ENCODE measurements around the gene IGF2R. TPM values are rescaled to one million over a fixed set of nuclear protein-coding genes. Genes with fewer than 3 reads are reported as not detected.

The IGF2R gene
- total RNA-seq, 4 donors from 2014 or later: 85.0 to 145 (median 103) TPM

DNA sequence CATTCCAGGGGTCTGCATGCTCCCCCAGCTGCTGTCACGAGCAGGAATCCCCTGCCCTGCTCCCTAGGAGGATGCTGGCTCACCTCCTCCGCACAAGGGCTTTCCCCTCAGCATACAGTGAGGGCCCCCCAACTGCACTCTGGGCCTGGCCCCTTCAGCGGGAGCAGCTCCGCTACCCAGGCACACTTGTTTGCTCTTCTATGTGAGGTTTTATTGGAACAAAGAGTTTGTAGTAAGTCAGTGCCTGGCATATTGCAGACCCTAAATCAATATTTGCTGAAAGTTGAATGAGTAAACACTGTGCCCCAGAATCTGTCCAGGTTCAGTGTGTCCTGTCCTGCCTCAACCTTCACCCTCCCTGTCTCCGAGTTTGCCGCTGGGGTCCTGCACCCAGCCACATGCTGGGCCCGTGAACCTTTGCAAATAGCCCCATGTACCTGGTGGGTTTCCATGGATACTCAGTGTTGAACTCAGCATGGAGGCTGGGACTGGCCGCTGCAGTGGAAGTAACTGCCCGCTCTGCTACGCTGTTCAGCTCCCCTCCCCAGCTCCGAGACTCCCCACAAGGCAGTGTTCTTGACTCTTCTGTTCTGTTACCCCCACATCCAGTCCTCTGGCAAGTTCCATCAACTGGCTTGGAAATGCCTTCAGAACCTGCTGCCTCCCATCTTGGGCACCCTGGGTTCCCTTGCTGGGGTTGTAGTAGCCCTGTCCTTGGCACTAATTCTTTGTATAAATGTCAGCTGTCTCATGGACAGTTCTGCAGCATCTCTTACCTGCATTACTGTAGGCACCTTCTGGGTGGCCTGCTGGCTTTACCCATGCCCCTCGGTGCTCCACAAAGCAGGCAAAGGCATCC, 168.5 kb downstream of the IGF2R start:
- no peak for TF ChIP-seq CTCF (IDR thresholded peaks at IDR 0.05; ENCODE audit: low read depth)

- no peak for TF ChIP-seq CTCF (IDR thresholded peaks at IDR 0.05; ENCODE audit: low read depth)
Measured at GRCh38 chr6:160137989-160138835, 169.3 kb downstream of the IGF2R start.

DNA sequence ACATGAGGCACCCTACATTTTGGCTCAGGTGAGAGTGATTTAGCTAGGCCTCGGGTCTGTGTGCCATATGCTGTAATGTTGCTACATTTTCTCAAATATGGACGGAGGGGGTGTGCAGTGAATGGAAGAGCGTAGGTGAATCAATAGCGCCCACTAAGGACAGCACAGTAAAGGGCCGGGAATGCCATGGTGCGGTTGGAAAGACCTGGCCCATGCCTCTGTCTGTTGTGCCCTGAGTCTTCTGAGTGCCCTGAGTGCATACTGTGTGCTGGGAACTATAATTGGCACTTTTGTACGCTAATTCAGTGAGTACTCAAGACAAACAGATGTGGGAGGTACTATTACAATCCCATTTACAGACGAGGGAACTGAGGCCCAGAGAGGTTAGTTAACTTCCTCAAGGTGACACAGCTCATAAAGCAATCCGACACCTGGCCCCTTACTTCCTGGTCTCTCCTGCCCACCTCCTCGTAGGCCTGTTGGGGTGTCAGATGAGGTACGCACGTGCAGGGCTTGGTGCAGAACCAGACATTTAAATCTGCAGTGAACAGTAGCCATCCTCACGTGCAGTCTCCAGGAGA, 170.0 kb downstream of the IGF2R start:
- TF ChIP-seq CTCF (IDR thresholded peaks at IDR 0.05; ENCODE audit: low read depth): no peak

DNA sequence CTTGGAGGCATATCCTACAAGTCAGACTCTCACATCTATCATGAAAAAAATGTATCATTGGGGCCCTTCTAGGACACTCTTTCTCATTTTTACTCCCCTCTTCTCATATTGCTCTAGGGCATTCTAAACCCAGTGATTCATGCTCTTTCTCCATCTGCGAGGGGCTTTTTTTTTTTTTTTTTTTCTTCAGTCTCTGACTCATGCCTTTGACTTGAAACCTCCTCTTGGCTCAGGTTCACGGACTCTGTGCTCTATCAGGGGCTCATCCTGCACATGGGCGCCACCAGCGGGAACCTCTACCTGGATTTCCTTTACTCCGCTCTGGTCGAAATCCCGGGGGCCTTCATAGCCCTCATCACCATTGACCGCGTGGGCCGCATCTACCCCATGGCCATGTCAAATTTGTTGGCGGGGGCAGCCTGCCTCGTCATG, 170.6 kb downstream of the IGF2R start:
- no peak for TF ChIP-seq CTCF (IDR thresholded peaks at IDR 0.05; ENCODE audit: low read depth)

GRCh38 chr6:160141001-160141726, 172.3 kb downstream of the IGF2R start:
- TF ChIP-seq CTCF (IDR thresholded peaks at IDR 0.05; ENCODE audit: low read depth): no peak

GRCh38 chr6:160142115-160142715, 173.3 kb downstream of the IGF2R start:
- TF ChIP-seq CTCF (IDR thresholded peaks at IDR 0.05; ENCODE audit: low read depth): no peak
